Gastroesophageal sphincter (tissue), 3 donors: ENCODE data around the gene ACP1.

Experiments
- CTCF ChIP-seq, 4 experiments: fragments of 200-600 bp in 2 of 4; fragments of 450-650 bp in 2 of 4; sonication (generic) in 1 of 4; IDR thresholded peaks; one replicate each; pipeline ENCODE4 v1.5.1; 2017 to 2019; ENCODE audit warnings: antibody characterized with exemption in 4 of 4, mild to moderate bottlenecking in 2 of 4, moderate library complexity in 2 of 4
- POLR2A ChIP-seq, 2 donors: fragments of 450-650 bp; IDR thresholded peaks; one replicate each; pipeline ENCODE4 v1.6.1; 2017; ENCODE audit warnings: antibody characterized with exemption in 2 of 2, mild to moderate bottlenecking in 2 of 2, moderate library complexity in 1 of 2
- POLR2AphosphoS5 ChIP-seq: sonication (generic); formaldehyde crosslinking; IDR thresholded peaks from one replicate; pipeline ENCODE4 v1.6.1; 2017; ENCODE audit warnings: antibody characterized with exemption

GRCh38 chr2:237878-238277, 26.9 kb upstream of the ACP1 start:
- no peak for TF ChIP-seq CTCF (IDR thresholded peaks at IDR 0.05)
- TF ChIP-seq POLR2A (IDR thresholded peaks at IDR 0.05), result no peak
- TF ChIP-seq POLR2AphosphoS5, result no peak
